HPDE6-E6E7 (cell line): Measurements from ENCODE around the gene OTX1.

Experiments
- DNase-seq: peaks from one replicate; pipeline ENCODE4 v3.0.0; 2011; ENCODE audit warnings: missing footprints; ENCODE audit errors: extremely low spot score

Gene OTX1

GRCh38 chr2:63047321-63048279, 3.0 kb upstream of the OTX1 start:
- no peak for DNase-seq

GRCh38 chr2:63048367-63049171, 2.1 kb upstream of the OTX1 start:
- no peak for DNase-seq

GRCh38 chr2:63049211-63049969, 1.2 kb upstream of the OTX1 start:
- DNase-seq, result no peak

- no peak for DNase-seq
Observed at GRCh38 chr2:63049970-63050333, 678 bp upstream of the OTX1 start.

- DNase-seq, result no peak
Observed at GRCh38 chr2:63051042-63051794, 588 bp downstream of the OTX1 start.

- DNase-seq, result no peak
Observed at GRCh38 chr2:63051795-63052333, 1.2 kb downstream of the OTX1 start.

- no peak for DNase-seq
Observed at GRCh38 chr2:63052411-63053080, 1.9 kb downstream of the OTX1 start.

GRCh38 chr2:63053081-63053888, 2.7 kb downstream of the OTX1 start:
- DNase-seq, result no peak

- no peak for DNase-seq
Observed at GRCh38 chr2:63053889-63054602, 3.4 kb downstream of the OTX1 start.

GRCh38 chr2:63054841-63055225, 4.2 kb downstream of the OTX1 start:
- DNase-seq, result no peak

- no peak for DNase-seq
Observed at GRCh38 chr2:63055226-63056106, 4.8 kb downstream of the OTX1 start.

GRCh38 chr2:63056107-63057050, 5.7 kb downstream of the OTX1 start:
- DNase-seq, result no peak

GRCh38 chr2:63057249-63058143, 6.9 kb downstream of the OTX1 start:
- DNase-seq, result no peak

GRCh38 chr2:63058144-63058920, 7.7 kb downstream of the OTX1 start:
- no peak for DNase-seq
